MM.1S (cell line): ENCODE measurements around the gene BANF1.

Source experiments
- DNase-seq: peaks from one replicate; pipeline ENCODE4 v3.0.0-alpha.2; 2015
- H2AFZ ChIP-seq: fragments of 300-600 bp; sonication (generic); 2 replicates; pipeline ENCODE4 v1.6.0; 2016; ENCODE audit warnings: antibody characterized with exemption, low read length
- H3F3A ChIP-seq: fragments of 300-600 bp; sonication (generic); 2 replicates; pipeline ENCODE4 v1.6.1; 2016; ENCODE audit warnings: mild to moderate bottlenecking, antibody characterized with exemption, low read length, moderate library complexity, mixed read lengths; ENCODE audit not compliant: insufficient read depth
- H3K27ac ChIP-seq: fragments of 300-600 bp; sonication (generic); 2 replicates; pipeline ENCODE4 v1.5.1; 2016; ENCODE audit warnings: mild to moderate bottlenecking, low read length
- H3K27me3 ChIP-seq: fragments of 300-600 bp; sonication (generic); replicated peaks from 2 replicates; pipeline ENCODE4 v1.6.0; 2016; ENCODE audit warnings: low read length; ENCODE audit not compliant: insufficient read depth
- H3K36me3 ChIP-seq: fragments of 300-600 bp; sonication (generic); replicated peaks from 2 replicates; pipeline ENCODE4 v1.6.1; 2016; ENCODE audit warnings: mild to moderate bottlenecking, low read length, mixed read lengths; ENCODE audit not compliant: insufficient read depth
- H3K4me1 ChIP-seq: fragments of 300-600 bp; sonication (generic); 2 replicates; pipeline ENCODE4 v1.6.1; 2016; ENCODE audit warnings: low read length, mixed read lengths
- H3K4me2 ChIP-seq: fragments of 300-600 bp; sonication (generic); 2 replicates; pipeline ENCODE4 v1.6.0; 2016; ENCODE audit warnings: low read depth, low read length
- H3K4me3 ChIP-seq: fragments of 300-600 bp; sonication (generic); 2 replicates; pipeline ENCODE4 v1.5.1; 2016; ENCODE audit warnings: low read length, mixed read lengths
- H3K79me2 ChIP-seq: fragments of 300-600 bp; sonication (generic); 2 replicates; pipeline ENCODE4 v1.6.1; 2016; ENCODE audit warnings: mixed run types, low read length, mixed read lengths
- H3K9ac ChIP-seq: fragments of 300-600 bp; sonication (generic); 2 replicates; pipeline ENCODE4 v1.6.1; 2016; ENCODE audit warnings: low read length, mixed read lengths
- H3K9me2 ChIP-seq: fragments of 300-600 bp; sonication (generic); replicated peaks from 2 replicates; pipeline ENCODE4 v1.6.1; 2016; ENCODE audit warnings: mild to moderate bottlenecking, low read length, mixed read lengths; ENCODE audit not compliant: insufficient read depth
- H3K9me3 ChIP-seq: fragments of 300-600 bp; sonication (generic); replicated peaks from 2 replicates; pipeline ENCODE4 v1.6.1; 2016; ENCODE audit warnings: mild to moderate bottlenecking, low read length, mixed read lengths; ENCODE audit not compliant: insufficient read depth
- H4K20me1 ChIP-seq: fragments of 300-600 bp; sonication (generic); 2 replicates; pipeline ENCODE4 v1.6.1; 2016; ENCODE audit warnings: mild to moderate bottlenecking, low read length, moderate library complexity, mixed read lengths; ENCODE audit not compliant: insufficient read depth
- CTCF ChIP-seq: fragments of 300-600 bp; sonication (generic); IDR thresholded peaks from 2 replicates; pipeline ENCODE4 v1.5.1; 2016; ENCODE audit warnings: antibody characterized with exemption, low read length, mixed read lengths
- EZH2 ChIP-seq: fragments of 300-600 bp; sonication (generic); optimal IDR thresholded peaks from 2 replicates; pipeline ENCODE3; 2017; ENCODE audit warnings: low read depth, mild to moderate bottlenecking, antibody characterized with exemption, low read length, mixed read lengths
- EZH2phosphoT487 ChIP-seq: fragments of 300-600 bp; sonication (generic); IDR thresholded peaks from 2 replicates; pipeline ENCODE4 v1.6.1; 2018; ENCODE audit warnings: antibody characterized with exemption, low read length

Gene BANF1

GRCh38 chr11:65979261-65979759 is 23.0 kb upstream of the BANF1 start:
- H2AFZ ChIP-seq = no peak overlapping the region
- H4K20me1 ChIP-seq = no peaks in the 10 kb centered on the region
- no peaks in the 10 kb centered on the region for H3K79me2 ChIP-seq
- no peaks in the 10 kb centered on the region for H3K27me3 ChIP-seq
- no peak for DNase-seq
- H3K9me2 ChIP-seq = no peaks in the 10 kb centered on the region
- TF ChIP-seq CTCF = no peak
- no peak for TF ChIP-seq EZH2
- TF ChIP-seq EZH2phosphoT487 = no peak
- H3K27ac ChIP-seq = no peak overlapping the region
- no peaks in the 10 kb centered on the region for H3K36me3 ChIP-seq
- no peak overlapping the region for H3K4me2 ChIP-seq
- H3K4me1 ChIP-seq = no peaks in the 10 kb centered on the region
- H3K4me3 ChIP-seq = no peak overlapping the region
- no peaks in the 10 kb centered on the region for H3K9me3 ChIP-seq
- H3K9ac ChIP-seq = no peak overlapping the region
- H3F3A ChIP-seq = no peaks in the 10 kb centered on the region

DNA sequence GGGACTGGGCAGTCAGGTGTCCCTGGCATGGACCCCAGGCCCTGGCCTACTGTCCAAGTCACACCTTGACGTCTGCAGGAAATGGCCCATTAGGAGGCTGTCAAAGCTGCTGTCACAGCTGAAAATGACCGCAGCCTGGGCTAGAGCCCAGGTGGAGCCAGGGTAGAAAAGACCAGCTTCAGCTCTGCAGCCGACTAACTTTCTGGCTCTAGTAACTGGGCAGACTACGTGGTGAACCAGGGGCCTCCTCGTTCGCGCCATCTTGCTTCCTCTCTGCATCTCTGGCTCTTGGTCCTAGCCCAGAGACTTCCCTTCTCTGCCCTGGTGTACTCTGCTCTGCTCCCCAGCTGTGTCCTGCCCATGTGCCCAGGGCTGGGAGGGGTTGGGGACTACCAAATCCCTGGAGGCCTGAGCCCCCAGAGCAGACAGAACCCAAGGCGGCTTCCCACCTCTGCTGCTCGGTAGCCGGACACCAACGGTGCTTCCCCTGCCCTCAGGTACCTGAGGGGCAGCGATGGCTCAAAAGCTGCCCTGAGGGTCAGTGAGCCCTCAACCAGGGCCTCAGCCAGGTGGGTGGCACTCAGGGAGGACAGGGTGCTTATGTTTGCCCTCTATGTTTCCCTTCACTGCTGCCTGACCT is 21.1 kb upstream of the BANF1 start:
- Histone ChIP-seq H2AFZ (no peak overlapping the region), H3K9me2 (no peaks in the 10 kb centered on the region), H3K36me3 (no peaks in the 10 kb centered on the region), H3K9ac (no peak overlapping the region), H4K20me1 (no peaks in the 10 kb centered on the region), H3F3A (no peaks in the 10 kb centered on the region), H3K4me3 (no peak overlapping the region), H3K27me3 (no peaks in the 10 kb centered on the region), H3K4me2 (no peak overlapping the region), H3K79me2 (no peaks in the 10 kb centered on the region), H3K4me1 (no peaks in the 10 kb centered on the region), H3K27ac (no peak overlapping the region), H3K9me3 (no peaks in the 10 kb centered on the region)
- TF ChIP-seq CTCF (no peak), EZH2 (no peak), EZH2phosphoT487 (no peak)
- DNase-seq = no peak

DNA sequence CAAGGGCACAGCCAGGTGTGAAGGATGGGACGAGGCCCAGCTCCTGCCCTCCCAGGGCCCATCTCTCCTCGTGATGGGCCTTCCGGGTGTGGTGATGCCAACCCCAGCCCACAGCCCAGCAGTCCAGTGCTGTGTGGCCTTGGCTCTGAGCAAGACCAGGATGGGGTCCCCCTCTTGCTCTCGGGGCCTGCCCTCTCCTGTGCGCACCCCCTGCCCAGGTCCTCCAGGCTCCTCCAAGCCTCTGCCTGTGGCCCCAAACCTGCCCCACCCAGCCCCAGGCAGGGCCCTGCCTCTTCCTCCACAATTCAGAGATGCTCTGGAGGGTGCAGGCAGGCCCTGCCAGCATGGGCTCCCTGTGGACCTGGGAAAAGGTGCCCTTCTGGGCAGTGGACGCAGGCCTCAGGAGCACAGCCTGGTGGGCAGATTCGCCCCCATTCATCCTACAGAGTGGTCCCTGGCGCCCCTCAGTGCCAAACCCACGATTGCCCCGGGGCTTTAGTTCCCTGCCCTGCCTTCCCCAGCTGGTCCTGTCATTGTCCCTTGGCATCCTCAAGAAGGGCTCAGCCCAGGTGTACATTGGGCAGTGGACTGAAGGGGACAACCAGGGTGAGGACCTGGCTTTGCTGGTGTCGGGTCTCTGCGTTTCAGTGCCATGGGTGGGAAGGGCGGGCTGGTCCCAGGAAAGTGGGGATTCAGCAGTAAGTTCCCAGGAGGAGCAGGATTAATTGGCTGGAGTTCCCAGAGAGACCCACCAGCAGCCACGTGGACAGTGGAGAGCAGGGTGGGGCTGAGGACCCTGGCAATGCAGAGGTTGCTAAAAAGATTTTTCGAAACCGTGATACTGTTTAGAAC is 20.1 kb upstream of the BANF1 start:
- Histone ChIP-seq H3K27ac (no peak overlapping the region), H3K9ac (no peak overlapping the region), H3K9me3 (no peaks in the 10 kb centered on the region), H3F3A (no peaks in the 10 kb centered on the region; the same call in 1 of the 2 replicates), H3K4me2 (no peak overlapping the region), H2AFZ (no peak overlapping the region), H3K4me3 (no peak overlapping the region), H3K79me2 (no peaks in the 10 kb centered on the region), H4K20me1 (no peaks in the 10 kb centered on the region), H3K36me3 (no peaks in the 10 kb centered on the region), H3K4me1 (no peaks in the 10 kb centered on the region), H3K27me3 (no peaks in the 10 kb centered on the region), H3K9me2 (no peaks in the 10 kb centered on the region)
- TF ChIP-seq EZH2phosphoT487 = no peak
- TF ChIP-seq EZH2 = no peak
- TF ChIP-seq CTCF = no peak
- no peak for DNase-seq
